ENCODE measurements around the gene PLEKHA7. TPM values are rescaled to one million over a fixed set of nuclear protein-coding genes. Genes with fewer than 3 reads are reported as not detected.
A peak's percentile ranks its signal among the peaks of the same experiment; 100 is the strongest.

Gene PLEKHA7
- total RNA-seq, 1 experiment from 2014 or later = not detected

DNA sequence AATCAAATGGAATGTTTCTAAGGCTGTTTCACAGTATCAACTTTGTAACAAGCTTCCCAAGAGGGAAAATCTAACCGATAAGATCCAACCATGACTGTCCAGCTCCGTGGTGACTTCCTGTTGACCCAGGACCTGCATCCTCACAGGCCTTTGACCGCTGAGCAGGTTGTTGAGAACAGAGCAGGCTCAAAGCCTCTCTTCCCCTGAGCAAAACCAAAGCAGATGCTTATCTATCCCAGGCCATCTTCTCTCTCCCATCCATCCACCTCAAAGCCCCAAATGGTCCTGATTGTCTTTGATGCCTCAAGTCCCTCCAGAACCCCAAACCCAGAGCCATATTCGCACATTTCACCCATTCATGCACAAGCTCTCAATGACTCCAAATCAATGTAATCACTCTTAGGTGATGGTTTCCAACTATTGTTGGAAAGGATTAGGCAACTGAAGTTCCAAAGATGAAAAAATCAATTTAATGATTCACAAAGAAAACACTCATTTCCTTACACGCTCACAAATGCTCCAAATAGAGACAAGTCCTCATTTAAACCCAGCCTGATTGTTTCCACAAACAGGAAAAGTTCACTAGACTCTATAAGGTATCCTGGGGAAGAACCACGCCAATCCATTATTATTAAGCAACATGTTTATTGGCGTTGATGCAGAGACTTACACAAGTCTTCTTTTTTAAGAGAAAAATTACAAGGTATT, 227.0 kb downstream of the PLEKHA7 start:
- Histone ChIP-seq H3K36me3 (no peaks in the 10 kb centered on the region), H3K4me1 (peaks cover 14% of the 10 kb centered on the region), H3K27me3 (peaks cover 2% of the 10 kb centered on the region; the same call in 1 of the 2 replicates), H3K27ac (no peak overlapping the region), H3K4me3 (no peak overlapping the region), H3K9me3 (replicated peaks) (no peaks in the 10 kb centered on the region)
- DNase-seq = no peak

DNA sequence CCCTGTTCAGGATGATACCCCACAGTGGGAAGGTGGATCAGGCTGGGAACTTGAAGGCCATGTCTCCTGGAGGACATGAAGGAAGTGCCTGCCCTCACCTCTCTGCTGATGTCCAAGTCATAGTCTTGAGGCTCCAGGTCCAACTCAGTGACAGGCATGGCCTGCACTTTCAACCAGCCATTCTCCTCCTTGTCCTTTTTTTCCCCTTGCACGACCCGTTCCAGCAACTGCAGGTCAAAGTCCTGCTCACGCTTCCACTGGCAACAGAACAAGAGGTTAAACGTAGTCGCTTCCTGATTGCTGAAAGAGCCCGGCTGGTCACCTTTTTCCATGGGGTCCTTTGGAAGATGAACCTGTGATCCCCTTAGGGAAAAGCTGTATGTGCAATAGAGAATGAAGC, 228.1 kb downstream of the PLEKHA7 start:
- Histone ChIP-seq H3K4me3 (no peak overlapping the region), H3K27ac (no peak overlapping the region), H3K9me3 (replicated peaks) (no peaks in the 10 kb centered on the region), H3K4me1 (peaks cover 4% of the 10 kb centered on the region; the same call in 1 of the 2 replicates), H3K36me3 (no peaks in the 10 kb centered on the region), H3K27me3 (peaks cover 2% of the 10 kb centered on the region; the same call in 1 of the 2 replicates)
- no peak for DNase-seq

DNA sequence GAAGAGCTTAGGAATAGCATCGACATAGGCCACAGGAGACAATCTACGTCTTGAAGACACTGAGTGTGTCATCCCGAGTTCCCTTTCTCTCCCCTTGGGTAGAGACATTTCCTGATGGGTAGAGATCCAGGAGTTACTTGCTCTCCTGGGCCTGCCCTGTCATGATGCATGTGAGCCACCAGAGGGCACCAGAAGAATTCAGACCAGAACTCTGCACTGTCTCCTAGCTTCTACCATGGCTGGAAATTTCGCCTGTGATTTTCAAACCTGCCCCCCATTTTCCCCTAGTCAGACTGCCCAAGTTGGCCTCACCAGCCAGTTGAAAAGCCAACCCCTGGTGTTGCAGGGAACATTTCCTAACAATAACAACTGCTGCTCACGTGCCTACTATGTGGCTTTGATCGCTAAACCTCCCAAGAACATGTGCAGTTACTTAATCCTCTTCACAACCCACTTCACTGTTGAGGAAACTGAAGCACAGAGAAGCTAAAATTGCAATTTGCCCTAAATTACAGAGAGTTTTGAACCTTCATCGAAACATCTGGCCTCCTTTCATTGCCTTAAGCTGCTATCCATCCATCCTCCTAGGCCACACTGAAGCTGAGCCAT, 228.6 kb downstream of the PLEKHA7 start:
- peak; percentile 59 to 82 for DNase-seq
- H3K27me3 ChIP-seq = peaks cover 2% of the 10 kb centered on the region; the same call in 1 of the 2 replicates

DNA sequence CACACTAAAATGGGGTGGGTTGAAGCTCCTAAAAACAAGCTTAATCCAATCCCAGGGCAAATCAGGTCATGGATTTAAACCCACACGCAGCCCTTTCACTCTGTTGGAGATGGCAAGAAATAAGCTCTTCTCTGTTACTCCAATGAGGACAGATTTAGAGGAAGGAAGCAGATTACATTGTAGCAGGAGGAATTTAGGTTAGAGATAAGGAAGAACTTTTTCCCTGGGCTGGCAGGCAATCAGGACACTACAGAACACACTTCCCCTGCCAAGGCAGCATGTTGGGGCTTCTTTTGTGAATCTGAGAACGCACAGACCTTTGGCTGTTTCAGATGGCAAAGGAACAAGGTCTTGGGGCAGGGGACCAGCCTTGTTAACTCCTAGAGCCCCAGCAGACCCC, 229.5 kb downstream of the PLEKHA7 start:
- no peak overlapping the region for H3K27ac ChIP-seq
- no peak for DNase-seq
- H3K9me3 ChIP-seq (replicated peaks) = no peaks in the 10 kb centered on the region
- no peaks in the 10 kb centered on the region for H3K36me3 ChIP-seq
- H3K4me3 ChIP-seq = no peak overlapping the region
- H3K4me1 ChIP-seq = no peaks in the 10 kb centered on the region
- peaks cover 2% of the 10 kb centered on the region; the same call in 1 of the 2 replicates for H3K27me3 ChIP-seq

More for the DNA sequence above, 228.6 kb downstream of the PLEKHA7 start:
- Histone ChIP-seq H3K27ac (no peak overlapping the region), H3K4me3 (no peak overlapping the region), H3K9me3 (replicated peaks) (no peaks in the 10 kb centered on the region), H3K36me3 (no peaks in the 10 kb centered on the region), H3K4me1 (no peaks in the 10 kb centered on the region)

DNA sequence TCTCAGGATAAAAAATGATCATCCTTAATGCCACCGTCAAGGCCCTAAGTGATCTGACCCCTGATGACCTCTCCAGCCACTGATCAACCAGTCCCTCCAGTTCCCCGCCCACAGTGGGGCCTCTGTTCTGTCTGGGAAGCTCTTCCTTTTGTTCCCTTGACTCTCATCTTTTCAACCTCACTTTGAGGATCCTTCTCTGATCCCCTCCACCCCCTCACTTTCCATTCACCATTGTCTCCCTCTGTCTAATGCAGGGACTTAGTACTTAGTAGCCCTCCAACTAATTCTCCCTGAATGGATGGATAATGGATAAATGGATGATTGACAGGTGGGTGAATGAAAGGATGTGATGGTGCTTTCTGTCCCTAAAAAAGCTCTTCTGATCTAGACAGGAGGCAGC, 230.1 kb downstream of the PLEKHA7 start:
- H3K4me3 ChIP-seq = no peak overlapping the region
- no peaks in the 10 kb centered on the region for H3K36me3 ChIP-seq
- no peak overlapping the region for H3K27ac ChIP-seq
- no peaks in the 10 kb centered on the region for H3K9me3 ChIP-seq (replicated peaks)
- peaks cover 2% of the 10 kb centered on the region; the same call in 1 of the 2 replicates for H3K27me3 ChIP-seq
- DNase-seq = no peak
- no peaks in the 10 kb centered on the region for H3K4me1 ChIP-seq

DNA sequence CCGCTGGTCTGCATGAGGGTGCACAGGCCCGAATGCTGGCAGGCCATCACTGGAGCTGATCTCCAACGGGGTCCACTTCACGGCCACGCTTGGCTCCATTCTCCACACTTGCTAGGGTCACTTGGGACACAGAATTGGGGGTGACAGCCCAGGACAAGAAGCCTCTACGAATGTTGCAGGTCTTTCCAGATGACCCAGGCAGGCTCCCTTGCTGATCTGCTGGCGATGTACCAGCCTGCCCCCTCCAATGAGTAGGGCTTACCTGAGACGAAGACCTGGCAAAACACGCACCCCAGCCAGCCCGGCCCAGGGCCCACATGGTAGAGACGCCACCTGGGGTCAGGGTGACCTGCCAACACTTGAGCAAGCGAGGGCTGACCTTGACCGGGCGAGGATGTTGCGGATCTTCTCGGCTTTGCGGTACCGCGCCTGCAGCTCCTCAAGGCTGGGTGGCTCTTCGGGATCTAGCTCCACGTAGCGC, 230.9 kb downstream of the PLEKHA7 start:
- H3K4me3 ChIP-seq = no peak overlapping the region
- no peak overlapping the region for H3K27ac ChIP-seq
- no peaks in the 10 kb centered on the region for H3K36me3 ChIP-seq
- peaks cover 2% of the 10 kb centered on the region; the same call in 1 of the 2 replicates for H3K27me3 ChIP-seq
- no peaks in the 10 kb centered on the region for H3K4me1 ChIP-seq
- DNase-seq = no peak
- H3K9me3 ChIP-seq (replicated peaks) = no peaks in the 10 kb centered on the region

DNA sequence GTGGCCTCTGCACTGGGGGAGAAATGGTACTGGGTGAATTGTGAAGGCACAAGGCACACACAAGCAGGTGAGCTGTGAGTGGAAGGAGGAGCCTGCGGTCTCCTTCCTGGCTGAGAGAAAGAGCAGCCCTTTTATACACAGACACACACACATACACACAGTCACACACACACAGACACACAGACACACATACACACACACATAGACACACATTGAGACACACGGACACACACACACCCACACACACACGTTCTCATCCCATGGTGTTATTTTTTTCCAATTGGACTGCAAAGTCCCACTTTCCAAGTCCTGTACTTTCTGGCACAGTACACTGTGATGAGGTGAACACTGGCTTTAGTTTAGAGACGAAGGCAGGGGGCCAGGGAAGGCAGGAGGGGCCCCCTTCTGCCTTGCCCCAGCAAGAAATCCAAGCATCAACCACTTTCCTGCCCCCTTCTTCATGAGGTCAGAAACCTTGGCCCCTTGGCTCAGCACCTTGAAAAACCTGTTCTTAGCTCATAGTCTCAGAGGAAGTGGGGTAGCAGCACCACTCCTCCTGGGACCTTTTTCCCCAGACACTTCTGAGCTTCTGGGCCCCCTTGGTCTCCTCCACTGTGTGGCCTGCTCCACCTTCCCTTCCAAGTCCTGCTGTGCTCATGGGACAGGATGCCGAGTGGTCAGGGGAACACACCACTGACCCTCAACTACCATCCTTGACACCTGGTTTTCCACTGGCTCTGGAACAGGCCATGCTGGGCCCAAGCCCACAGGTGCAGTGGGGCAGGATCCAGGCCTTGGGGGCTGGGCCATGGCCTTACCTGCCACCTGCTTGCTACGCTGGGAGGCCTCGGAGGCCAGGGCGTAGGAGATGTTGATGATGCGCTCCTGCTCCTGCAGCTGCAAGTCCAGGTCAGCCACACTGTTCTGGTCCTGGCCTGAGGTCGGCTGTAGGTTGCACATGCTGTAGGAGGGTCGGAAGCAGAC, 232.0 kb downstream of the PLEKHA7 start:
- DNase-seq = no peak
- no peak overlapping the region for H3K27ac ChIP-seq
- peaks cover 2% of the 10 kb centered on the region; the same call in 1 of the 2 replicates for H3K27me3 ChIP-seq
- no peaks in the 10 kb centered on the region for H3K36me3 ChIP-seq
- H3K9me3 ChIP-seq (replicated peaks) = no peaks in the 10 kb centered on the region
- H3K4me1 ChIP-seq = no peaks in the 10 kb centered on the region
- no peak overlapping the region for H3K4me3 ChIP-seq

DNA sequence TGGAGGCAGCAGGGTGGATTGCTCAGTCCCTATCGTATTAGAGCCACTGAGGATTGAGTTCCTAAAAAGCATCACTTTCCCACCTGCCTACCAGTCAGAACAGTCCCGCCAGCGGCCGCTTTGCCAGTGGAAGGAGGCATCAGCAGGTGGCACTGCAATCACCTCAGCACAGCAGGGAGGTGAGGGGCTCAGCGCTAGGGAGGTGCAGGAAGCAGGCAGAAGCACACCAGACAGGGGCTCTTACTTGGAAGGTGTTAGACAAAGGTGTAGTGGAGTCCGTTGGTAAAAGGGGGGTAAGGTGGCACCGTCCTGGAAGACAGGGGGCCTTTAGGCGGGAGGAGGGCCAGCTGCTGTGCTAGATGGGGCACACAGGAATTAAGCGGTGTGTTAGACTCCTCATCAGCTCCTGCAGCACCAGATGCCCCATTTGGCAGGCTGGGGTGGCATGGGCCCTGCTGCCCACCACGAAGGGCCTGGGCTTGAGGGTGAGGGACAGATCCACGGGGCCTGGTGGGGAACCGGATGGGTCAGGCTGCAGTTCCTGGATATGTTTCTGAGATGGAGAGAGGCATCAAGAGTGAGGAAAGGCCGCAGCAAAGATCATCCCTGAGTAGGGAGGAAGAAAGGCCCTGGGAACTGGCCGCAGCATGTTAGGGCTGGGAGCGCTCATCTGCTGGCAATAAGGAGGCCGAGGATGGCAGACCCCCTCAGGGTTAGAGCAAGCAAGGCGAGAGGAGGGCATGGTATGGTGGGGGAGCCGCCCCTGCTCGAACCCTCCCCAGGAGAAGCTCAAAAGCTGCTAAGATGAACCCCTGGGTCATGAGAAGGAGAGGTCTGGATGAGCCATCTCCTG, 233.3 kb downstream of the PLEKHA7 start:
- no peak overlapping the region for H3K4me3 ChIP-seq
- H3K36me3 ChIP-seq = no peaks in the 10 kb centered on the region
- DNase-seq = no peak
- H3K9me3 ChIP-seq (replicated peaks) = no peaks in the 10 kb centered on the region
- H3K27ac ChIP-seq = no peak overlapping the region
- H3K4me1 ChIP-seq = no peaks in the 10 kb centered on the region
- H3K27me3 ChIP-seq = peaks cover 4% of the 10 kb centered on the region; the same call in 1 of the 2 replicates

DNA sequence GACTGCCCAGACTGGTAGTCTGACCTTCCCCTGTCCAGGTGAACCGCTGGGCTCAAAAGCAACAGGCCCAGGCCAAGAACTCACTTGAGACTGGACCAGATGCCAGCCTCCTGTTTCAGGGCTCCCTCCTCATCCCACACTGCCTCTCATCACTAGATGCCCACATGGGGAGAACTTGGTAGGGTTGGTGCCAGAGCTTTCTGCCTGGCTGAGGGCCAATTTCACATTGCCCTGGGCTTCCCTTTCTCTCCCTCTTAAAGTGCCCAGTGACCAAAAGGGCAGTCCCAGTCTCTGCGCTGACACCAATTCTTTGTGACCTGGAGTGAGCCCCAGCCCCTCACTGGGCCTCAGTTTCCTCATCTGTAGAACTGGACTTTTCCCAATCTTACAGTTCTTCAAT, 234.1 kb downstream of the PLEKHA7 start:
- H3K27ac ChIP-seq = no peak overlapping the region
- H3K4me3 ChIP-seq = no peak overlapping the region
- no peaks in the 10 kb centered on the region for H3K36me3 ChIP-seq
- H3K9me3 ChIP-seq (replicated peaks) = no peaks in the 10 kb centered on the region
- no peaks in the 10 kb centered on the region for H3K4me1 ChIP-seq
- no peak for DNase-seq
- H3K27me3 ChIP-seq = peaks cover 12% of the 10 kb centered on the region; the same call in 1 of the 2 replicates

DNA sequence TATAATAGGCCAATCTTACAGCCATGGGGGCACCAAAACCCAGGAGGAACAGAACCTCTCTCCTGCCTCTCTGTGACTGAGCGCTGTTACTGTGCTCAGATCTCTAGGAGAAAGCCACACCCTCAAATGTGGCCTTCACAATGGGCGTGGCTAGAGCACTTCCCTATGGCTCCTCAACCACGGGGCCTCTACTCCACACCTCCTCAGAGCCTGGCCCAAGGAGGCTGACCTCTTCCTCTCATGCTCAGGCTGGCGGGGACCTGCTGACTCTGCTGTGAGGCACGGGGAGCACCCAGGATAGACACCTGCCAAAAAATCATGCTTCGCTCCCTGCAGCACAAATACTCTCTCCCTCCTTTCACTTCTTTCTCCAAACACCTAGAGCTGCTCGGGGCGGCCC, 234.8 kb downstream of the PLEKHA7 start:
- no peak for DNase-seq
- Histone ChIP-seq H3K27me3 (peaks cover 14% of the 10 kb centered on the region; the same call in 1 of the 2 replicates), H3K4me1 (no peaks in the 10 kb centered on the region), H3K4me3 (no peak overlapping the region), H3K36me3 (no peaks in the 10 kb centered on the region), H3K27ac (no peak overlapping the region), H3K9me3 (replicated peaks) (no peaks in the 10 kb centered on the region)

DNA sequence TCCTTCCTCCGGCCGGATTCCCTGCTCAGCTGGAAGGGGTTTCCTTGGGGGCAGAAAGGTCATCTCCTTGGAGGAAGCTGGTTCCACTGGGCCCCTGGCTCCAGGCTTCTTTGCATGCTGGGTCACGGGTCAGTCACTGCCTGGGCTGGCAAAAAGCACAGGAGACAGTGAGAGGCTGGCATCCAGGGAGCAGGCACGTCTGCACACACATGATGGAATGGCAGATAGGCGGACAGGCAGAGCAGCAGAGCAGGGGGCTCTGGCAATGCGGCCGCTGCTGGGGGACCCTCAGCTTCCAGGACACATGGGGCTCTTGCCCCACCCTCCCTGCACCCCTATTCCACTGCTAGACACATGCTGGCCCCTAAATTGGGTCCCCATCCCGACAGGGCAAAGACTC, 235.3 kb downstream of the PLEKHA7 start:
- Histone ChIP-seq H3K4me3 (no peak overlapping the region), H3K9me3 (replicated peaks) (no peaks in the 10 kb centered on the region), H3K27me3 (peaks cover 14% of the 10 kb centered on the region; the same call in 1 of the 2 replicates), H3K4me1 (no peaks in the 10 kb centered on the region), H3K27ac (no peak overlapping the region), H3K36me3 (no peaks in the 10 kb centered on the region)
- DNase-seq = no peak

DNA sequence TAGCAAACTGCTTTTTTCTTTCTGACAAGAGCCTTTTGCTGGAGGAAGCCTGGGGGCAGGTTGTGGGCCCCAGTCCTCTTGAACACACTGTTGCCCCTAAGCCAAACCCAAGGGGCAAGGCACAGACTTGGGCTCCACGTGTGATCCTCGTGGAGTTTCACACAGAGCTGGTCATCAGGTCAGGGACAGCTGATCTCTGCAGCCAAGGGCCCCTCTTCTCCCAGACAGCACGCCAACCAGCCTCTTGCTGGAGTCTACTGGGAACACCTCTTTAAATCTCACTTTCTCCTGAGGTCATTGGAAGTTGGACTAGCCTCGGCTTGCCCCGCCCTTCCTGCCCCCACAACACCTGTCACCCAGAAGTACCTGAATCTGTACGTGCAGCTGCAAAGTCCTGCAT, 235.9 kb downstream of the PLEKHA7 start:
- Histone ChIP-seq H3K4me3 (no peak overlapping the region), H3K27ac (no peak overlapping the region), H3K9me3 (replicated peaks) (no peaks in the 10 kb centered on the region), H3K4me1 (no peaks in the 10 kb centered on the region), H3K27me3 (peaks cover 15% of the 10 kb centered on the region), H3K36me3 (no peaks in the 10 kb centered on the region)
- DNase-seq = no peak

DNA sequence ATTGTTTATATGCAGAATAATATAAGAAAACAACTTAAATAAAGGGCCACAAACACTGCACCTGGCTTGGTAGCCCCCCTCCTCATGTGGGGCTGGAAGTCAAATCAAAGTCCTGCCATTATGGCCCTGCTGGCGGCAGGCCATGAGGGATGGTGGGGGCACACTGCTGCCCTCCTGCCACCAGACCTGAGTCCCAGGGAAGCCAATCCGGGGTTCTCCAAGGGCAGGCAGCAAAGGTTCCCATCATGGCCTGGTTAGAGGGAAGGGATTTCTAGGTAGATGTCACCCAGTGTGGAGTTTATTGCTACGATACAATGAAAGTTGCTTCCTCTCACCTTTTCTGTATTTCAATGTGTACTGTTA, 236.6 kb downstream of the PLEKHA7 start:
- Histone ChIP-seq H3K4me3 (no peak overlapping the region), H3K27ac (no peak overlapping the region), H3K4me1 (no peaks in the 10 kb centered on the region), H3K27me3 (peaks cover 17% of the 10 kb centered on the region), H3K36me3 (no peaks in the 10 kb centered on the region), H3K9me3 (replicated peaks) (no peaks in the 10 kb centered on the region)
- DNase-seq = no peak

All from SJCRH30 (cell line).